A673 (cell line): Measurements from ENCODE around the gene UBE2L5.
"Not testable (repeated sequence)": the region's sequence is repeated elsewhere in the genome, so short reads cannot be mapped to it uniquely, and the experiment has no call there.

Experiments
- CTCF ChIP-seq: fragments of 300-800, 200-600 bp; sonication (generic); conservative IDR thresholded peaks from 2 replicates; pipeline ENCODE4 v1.5.1; 2017; ENCODE audit warnings: low read depth, mild to moderate bottlenecking, antibody characterized with exemption, low read length, moderate library complexity, mixed read lengths
- EZH2 ChIP-seq: fragments of 200-600 bp; sonication (generic); IDR thresholded peaks from 2 replicates; pipeline ENCODE4 v1.6.1; 2017; ENCODE audit warnings: borderline replicate concordance, low read depth, mild to moderate bottlenecking, mixed read lengths, antibody characterized with exemption, low read length; ENCODE audit not compliant: poor library complexity, severe bottlenecking

- peak; percentile 51; the same call in 1 of the 2 replicates for TF ChIP-seq CTCF
- TF ChIP-seq EZH2: not testable (repeated sequence)
Observed at GRCh38 chr13:30461279-30462066, 39.2 kb downstream of the UBE2L5 start.
